ENCODE results near the gene CNTFR.

The CNTFR gene

GRCh38 chr9:34599546-34599945 is 10.0 kb upstream of the CNTFR start:
- peaks cover 0 to 8% (median 5%) of the 10 kb centered on the region in 11 experiments; a peak in 18 of 22 replicates for H3K27me3 ChIP-seq
- no peak overlapping the region for H3K4me3 ChIP-seq
- no peaks in the 10 kb centered on the region for H3K36me3 ChIP-seq
- peaks cover 0 to 7% (median 0%) of the 10 kb centered on the region in 11 experiments; a peak in 5 of 22 replicates for H4K20me1 ChIP-seq
- no peak overlapping the region for H3K9ac ChIP-seq
- H3K9me3 ChIP-seq (replicated peaks in 1 of 11), result no peaks in the 10 kb centered on the region
- H3K4me1 ChIP-seq, result no peaks in the 10 kb centered on the region
- H3K27ac ChIP-seq, result no peak overlapping the region
- TF ChIP-seq Cebpa-rat (IDR thresholded peaks at IDR 0.05), result no peak
- no peak overlapping the region for H3K4me2 ChIP-seq

- Histone ChIP-seq H3K4me3 (no peak overlapping the region), H3K4me1 (peaks cover 30 to 46% (median 39%) of the 10 kb centered on the region in 10 experiments), H3K4me2 (no peak overlapping the region), H3K27me3 (peaks cover 52 to 61% (median 59%) of the 10 kb centered on the region in 11 experiments), H3K36me3 (no peaks in the 10 kb centered on the region), H3K9me3 (replicated peaks in 1 of 11) (0 out of 22 replicates have a peak, but pooled peaks cover 0 to 5% (median 0%) of the 10 kb centered on the region in 11 experiments), H3K27ac (no peak overlapping the region), H4K20me1 (peaks cover 0 to 59% (median 30%) of the 10 kb centered on the region in 11 experiments; a peak in 19 of 22 replicates), H3K9ac (no peak overlapping the region)
- no peak for TF ChIP-seq Cebpa-rat (IDR thresholded peaks at IDR 0.05)
Measured at GRCh38 chr9:34594177-34594576, 4.7 kb upstream of the CNTFR start.

- Histone ChIP-seq H3K36me3 (no peaks in the 10 kb centered on the region), H3K27ac (no peak overlapping the region), H3K27me3 (peaks cover 64 to 73% (median 70%) of the 10 kb centered on the region in 11 experiments), H3K4me2 (peak overlapping the region in 5 of 11 experiments; percentile 5 to 90 (median 87); a peak in 8 of 22 replicates), H3K9ac (no peak overlapping the region), H3K4me1 (peaks cover 36 to 48% (median 44%) of the 10 kb centered on the region in 10 experiments), H3K9me3 (replicated peaks in 1 of 11) (0 out of 22 replicates have a peak, but pooled peaks cover 0 to 5% (median 0%) of the 10 kb centered on the region in 11 experiments), H4K20me1 (peaks cover 0 to 70% (median 37%) of the 10 kb centered on the region in 11 experiments; a peak in 19 of 22 replicates), H3K4me3 (no peak overlapping the region)
- no peak for TF ChIP-seq Cebpa-rat (IDR thresholded peaks at IDR 0.05)
Measured at GRCh38 chr9:34592895-34593601, 3.5 kb upstream of the CNTFR start.

- Histone ChIP-seq H3K9ac (peak overlapping the region in 1 of 11 experiments; percentile 49; a peak in 1 of 22 replicates), H3K36me3 (no peaks in the 10 kb centered on the region), H3K27me3 (peaks cover 72 to 81% (median 78%) of the 10 kb centered on the region in 11 experiments), H3K4me1 (peaks cover 36 to 48% (median 44%) of the 10 kb centered on the region in 10 experiments), H3K27ac (no peak overlapping the region), H3K4me3 (peak overlapping the region in 3 of 10 experiments; percentile 51 to 62 (median 51); a peak in 4 of 20 replicates), H3K9me3 (replicated peaks in 1 of 11) (0 out of 22 replicates have a peak, but pooled peaks cover 0 to 5% (median 0%) of the 10 kb centered on the region in 11 experiments), H3K4me2 (peak overlapping the region; percentile 81 to 96 (median 89); a peak in 21 of 22 replicates), H4K20me1 (peaks cover 0 to 77% (median 43%) of the 10 kb centered on the region in 11 experiments; a peak in 19 of 22 replicates)
- no peak for TF ChIP-seq Cebpa-rat (IDR thresholded peaks at IDR 0.05)
Measured at GRCh38 chr9:34591917-34592866, 2.7 kb upstream of the CNTFR start.

- Histone ChIP-seq H3K36me3 (no peaks in the 10 kb centered on the region), H3K9ac (peak overlapping the region in 6 of 11 experiments; percentile 4 to 49 (median 29); a peak in 5 of 22 replicates), H3K9me3 (replicated peaks in 1 of 11) (0 out of 22 replicates have a peak, but pooled peaks cover 0 to 5% (median 0%) of the 10 kb centered on the region in 11 experiments), H4K20me1 (peaks cover 0 to 80% (median 50%) of the 10 kb centered on the region in 11 experiments; a peak in 19 of 22 replicates), H3K4me1 (peaks cover 37 to 48% (median 45%) of the 10 kb centered on the region in 10 experiments), H3K4me2 (peak overlapping the region; percentile 81 to 96 (median 89)), H3K4me3 (peak overlapping the region; percentile 42 to 69 (median 59)), H3K27ac (no peak overlapping the region), H3K27me3 (peaks cover 80 to 89% (median 87%) of the 10 kb centered on the region in 11 experiments)
- TF ChIP-seq Cebpa-rat (IDR thresholded peaks at IDR 0.05), result no peak
Measured at GRCh38 chr9:34591248-34591916, 1.9 kb upstream of the CNTFR start.

GRCh38 chr9:34590381-34591247 is 1.1 kb upstream of the CNTFR start:
- peaks cover 44 to 53% (median 51%) of the 10 kb centered on the region in 10 experiments for H3K4me1 ChIP-seq
- H3K27me3 ChIP-seq, result peaks cover 88 to 97% (median 94%) of the 10 kb centered on the region in 11 experiments
- H3K9me3 ChIP-seq (replicated peaks in 1 of 11), result 0 out of 22 replicates have a peak, but pooled peaks cover 0 to 5% (median 0%) of the 10 kb centered on the region in 11 experiments
- peak overlapping the region in 4 of 11 experiments; percentile 26 to 49 (median 30); a peak in 4 of 22 replicates for H3K9ac ChIP-seq
- peak overlapping the region; percentile 81 to 96 (median 89) for H3K4me2 ChIP-seq
- no peaks in the 10 kb centered on the region for H3K36me3 ChIP-seq
- TF ChIP-seq Cebpa-rat (IDR thresholded peaks at IDR 0.05), result no peak
- H3K4me3 ChIP-seq, result peak overlapping the region; percentile 42 to 69 (median 59)
- H3K27ac ChIP-seq, result no peak overlapping the region
- peaks cover 0 to 88% (median 55%) of the 10 kb centered on the region in 11 experiments; a peak in 19 of 22 replicates for H4K20me1 ChIP-seq

Measured in BLaER1 treated with 17β-estradiol and CSF1 and Interleukin-3, amounts not matched to agents 10 nM and 100 nM (cell line).